Mesenteric fat pad (tissue), 1 donor: Measurements from ENCODE around the gene PIGQ. TPM values are rescaled to one million over a fixed set of nuclear protein-coding genes. Genes with fewer than 3 reads are reported as not detected.

Experiments used
- DNase-seq: peaks from one replicate; pipeline ENCODE4 v3.0.0-alpha.2; 2020; ENCODE audit warnings: low spot score
- total RNA-seq: library from RNA; stranded (reverse); fragmentation: NEBNext Ultra II Directional; extraction: Animal tissue kit (Norgen Biotek cat#: 25700); gene quantifications from one replicate; pipeline ENCODE4 v1.2.1, GENCODE V29; 2021
- donor health status: DM: yes; HTN: yes; CAD: no.

Gene PIGQ
- total RNA-seq, 1 donor from 2014 or later: 32.4 TPM

- no peak for DNase-seq
Observed at GRCh38 chr16:533391-534123, 36.2 kb upstream of the PIGQ start.

DNA sequence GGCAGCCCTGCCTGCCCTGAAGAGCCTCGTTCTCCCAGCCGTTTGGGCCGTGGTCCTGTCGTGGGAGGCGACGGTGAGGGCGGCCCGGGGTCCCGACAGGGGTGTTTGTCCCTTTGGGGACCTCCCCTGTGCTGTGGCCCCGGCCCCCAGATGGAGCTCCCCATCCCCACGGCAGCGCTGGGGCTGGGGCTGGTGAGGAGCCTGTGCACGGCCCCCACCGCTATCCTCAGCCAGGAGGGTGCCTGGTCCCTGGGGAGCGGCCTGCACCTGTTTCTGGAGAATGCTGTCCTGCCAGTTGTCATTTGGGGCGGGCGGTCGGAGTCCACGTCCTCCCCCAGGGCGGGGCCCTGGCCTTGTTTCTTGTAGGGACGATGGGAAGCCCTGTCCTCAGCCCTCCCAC is 35.6 kb upstream of the PIGQ start:
- no peak for DNase-seq

DNA sequence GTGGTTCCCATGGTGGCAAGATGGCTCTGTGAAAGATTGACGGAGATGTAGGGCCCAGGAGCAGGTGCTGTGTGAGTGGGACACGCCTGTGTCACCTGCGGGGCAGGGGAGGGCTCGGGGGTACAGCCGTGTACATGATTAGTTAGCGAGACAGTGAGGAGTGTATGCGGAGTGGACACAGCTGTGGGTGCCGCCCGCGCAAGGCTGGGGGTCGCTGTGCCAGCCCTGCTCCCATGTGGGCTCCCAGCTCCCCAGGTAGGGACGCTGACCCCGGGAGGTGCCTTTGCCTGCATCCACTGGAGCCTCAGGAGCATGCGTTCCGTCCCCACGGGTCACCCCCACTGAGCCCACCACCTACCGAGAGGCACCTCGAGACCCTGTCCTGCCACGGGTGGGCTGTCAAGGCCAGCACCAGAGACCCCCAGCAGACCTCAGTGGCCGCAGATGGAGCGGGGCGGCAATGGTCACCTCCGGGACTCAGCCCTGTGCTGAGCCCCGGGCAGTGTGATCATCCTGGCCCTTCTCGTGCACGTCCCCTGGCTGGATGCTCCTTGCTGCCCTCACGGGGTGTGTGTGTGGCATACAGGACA is 34.8 kb upstream of the PIGQ start:
- DNase-seq: no peak

DNA sequence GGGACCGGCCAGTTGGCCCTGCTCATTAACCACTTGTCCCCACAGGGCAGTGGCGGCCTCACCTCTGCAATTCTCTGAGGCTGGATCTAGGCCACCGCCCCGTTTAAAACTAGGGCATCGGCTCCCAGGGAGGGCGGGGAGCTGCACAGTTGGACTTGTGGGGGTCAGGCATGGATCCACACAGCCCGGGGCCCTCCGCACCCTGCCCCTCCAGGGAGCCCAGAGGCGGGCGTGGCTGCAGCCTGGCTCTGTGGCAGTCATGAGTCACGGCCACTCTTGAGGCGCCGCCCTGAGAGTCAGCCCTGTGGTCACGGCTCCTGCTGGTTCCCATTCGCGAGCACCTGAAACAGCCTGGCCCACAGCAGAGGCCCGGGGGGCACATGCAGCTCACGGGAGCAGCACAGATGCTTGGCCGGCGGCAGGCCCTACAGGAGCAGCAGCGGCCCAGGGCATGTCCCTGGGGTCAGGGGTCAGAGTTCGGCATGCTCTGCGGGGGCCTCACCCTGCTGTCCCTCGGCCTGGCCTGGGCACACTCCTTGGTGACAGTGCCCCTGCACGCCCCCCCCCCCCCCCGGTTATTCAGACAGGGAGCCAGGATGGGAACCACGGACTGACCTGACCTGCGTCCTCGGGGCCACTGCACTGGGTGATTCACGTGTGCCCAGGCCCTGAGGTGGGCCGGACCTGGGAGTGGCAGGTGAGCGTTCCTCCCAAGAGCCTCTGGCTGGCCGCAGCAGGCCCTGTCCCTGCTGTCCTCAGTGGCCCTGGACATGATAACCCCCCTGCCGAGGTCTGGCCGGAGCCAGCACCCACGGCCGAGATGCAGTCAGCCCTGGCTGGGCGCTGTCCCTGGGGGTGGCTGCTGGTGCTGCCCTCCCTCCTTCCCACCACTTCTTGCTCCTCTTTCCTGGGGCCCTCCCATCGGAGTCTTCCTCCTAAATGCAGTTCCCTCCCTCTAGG is 34.0 kb upstream of the PIGQ start:
- peak; percentile 91 for DNase-seq

DNA sequence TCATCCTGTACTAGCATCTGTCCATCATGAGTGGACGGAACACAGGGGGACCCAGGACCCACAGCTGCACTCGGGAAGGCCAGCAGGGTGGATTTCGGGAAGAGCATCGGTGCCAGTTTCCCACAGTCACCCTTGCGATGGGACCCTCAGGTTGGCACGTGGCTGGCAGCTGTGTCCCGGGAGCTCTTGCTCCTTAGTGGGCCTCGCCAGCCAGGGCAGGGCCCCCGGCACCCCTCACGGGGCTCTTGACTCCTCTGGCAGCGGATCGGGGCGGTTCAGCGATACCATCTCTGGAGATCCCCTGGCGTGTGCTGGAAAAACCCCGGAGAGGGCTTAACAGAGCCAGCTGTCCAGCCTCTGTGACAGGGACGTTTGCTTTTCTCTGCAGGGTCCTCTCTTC is 33.0 kb upstream of the PIGQ start:
- DNase-seq: no peak

DNA sequence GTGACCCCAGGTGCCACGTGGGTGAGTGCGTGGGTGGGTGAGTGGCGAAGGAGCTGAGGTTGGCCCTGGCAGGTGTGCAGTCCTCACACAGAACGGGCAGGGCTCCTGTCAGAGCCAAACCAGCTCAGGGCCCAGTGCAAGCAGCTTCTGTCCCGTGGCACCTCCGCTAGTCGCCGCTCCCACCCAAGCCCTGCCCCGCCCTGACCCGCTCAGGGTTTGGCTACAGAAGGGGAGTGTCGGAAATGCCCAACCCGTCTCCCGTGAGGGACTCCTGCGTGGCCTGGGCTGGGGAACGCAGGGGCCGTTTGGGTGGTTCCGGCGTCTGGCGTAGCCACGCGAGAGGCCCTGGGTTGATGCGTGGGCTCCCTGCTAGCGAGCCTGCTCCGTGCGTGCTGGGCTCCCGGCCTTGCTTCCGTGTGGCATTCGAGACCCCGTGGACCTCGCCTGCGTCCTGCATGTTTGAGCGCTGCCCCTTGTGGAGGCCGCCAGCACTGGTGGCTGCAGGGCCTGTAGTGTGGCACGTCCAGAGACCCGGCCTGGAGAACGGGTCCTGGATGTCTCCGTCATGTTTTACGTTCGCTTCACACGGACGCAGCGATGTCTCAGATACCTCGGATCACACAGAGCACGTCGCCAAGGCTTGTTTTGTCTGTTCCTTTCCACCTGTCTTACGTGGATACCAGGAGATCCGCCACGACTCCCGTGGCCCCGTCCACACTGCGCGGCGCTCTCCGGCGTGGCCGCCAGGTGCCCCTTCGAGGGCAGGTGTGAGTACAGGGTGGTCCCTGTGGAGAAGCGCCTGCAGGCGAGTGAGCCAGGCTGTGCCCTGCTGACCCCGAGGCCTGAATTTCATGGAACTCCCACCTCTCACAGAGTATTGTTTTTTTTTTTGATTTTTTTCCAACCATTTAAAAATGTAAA is 32.1 kb upstream of the PIGQ start:
- DNase-seq: no peak

DNA sequence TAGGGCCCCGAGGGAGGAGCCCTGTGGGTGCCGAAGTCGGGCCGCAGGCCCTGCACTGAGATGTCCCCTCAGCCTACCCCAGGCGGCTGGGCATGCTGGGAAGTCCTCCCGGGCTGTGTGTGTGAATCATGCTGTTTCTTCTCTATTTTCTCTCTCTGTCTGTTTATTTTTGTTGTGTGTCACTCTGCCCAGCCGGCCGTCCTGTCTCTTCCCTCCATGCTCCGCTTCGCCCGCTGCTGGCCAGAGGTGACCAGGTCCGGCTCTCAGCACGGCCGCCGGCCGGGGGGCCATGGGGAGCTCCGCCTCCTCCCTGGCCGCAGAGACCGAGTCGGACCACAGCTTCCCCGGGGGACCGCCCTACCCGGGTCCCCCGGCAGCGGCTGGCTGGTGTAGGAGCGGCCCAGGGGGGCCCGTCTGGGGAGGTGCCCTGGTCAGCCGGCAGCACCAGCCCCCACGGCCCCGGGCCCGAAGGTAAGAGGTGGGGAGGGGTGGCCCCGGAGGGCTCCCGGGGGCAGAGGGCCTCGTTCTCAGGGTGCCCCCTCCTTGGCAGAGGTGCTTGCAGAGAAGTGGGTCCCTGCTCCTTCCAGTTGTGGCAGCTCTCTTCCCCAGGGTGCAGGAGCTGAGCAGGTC is 29.8 kb upstream of the PIGQ start:
- DNase-seq: no peak

DNA sequence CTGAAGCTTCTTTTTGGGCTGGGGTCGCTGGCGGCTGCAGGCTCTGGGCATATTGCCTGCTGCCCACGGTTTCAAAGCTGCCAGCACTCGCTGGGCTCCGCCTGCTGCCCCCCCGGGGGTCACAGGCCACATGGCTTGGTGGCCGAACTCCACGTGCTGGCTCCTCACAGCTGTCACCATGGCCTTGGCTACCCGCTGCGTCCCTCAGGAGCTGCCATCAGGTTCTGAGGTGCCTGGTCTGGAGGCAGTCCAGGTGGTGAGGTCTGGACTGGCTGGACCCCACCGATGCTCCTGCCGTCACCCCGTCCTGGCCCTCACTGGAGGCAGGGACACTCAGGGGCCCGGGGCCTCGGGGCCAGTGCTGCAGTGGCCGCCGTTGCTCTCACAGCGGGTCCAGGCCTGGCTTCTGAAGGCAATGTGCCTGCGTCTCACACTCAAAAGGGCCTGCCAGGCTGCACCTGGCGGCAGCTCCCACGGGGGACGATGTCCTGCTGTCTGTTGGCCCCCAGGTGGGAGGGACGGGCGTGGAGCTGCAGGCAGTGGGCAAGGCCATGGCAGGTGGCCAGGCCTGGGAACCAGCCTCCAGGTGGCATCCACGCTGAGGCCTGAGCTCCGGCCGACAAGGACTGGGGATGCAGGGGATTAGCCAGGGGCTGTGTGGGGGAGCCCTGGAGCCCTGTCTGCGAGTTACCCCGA is 29.0 kb upstream of the PIGQ start:
- DNase-seq: no peak

DNA sequence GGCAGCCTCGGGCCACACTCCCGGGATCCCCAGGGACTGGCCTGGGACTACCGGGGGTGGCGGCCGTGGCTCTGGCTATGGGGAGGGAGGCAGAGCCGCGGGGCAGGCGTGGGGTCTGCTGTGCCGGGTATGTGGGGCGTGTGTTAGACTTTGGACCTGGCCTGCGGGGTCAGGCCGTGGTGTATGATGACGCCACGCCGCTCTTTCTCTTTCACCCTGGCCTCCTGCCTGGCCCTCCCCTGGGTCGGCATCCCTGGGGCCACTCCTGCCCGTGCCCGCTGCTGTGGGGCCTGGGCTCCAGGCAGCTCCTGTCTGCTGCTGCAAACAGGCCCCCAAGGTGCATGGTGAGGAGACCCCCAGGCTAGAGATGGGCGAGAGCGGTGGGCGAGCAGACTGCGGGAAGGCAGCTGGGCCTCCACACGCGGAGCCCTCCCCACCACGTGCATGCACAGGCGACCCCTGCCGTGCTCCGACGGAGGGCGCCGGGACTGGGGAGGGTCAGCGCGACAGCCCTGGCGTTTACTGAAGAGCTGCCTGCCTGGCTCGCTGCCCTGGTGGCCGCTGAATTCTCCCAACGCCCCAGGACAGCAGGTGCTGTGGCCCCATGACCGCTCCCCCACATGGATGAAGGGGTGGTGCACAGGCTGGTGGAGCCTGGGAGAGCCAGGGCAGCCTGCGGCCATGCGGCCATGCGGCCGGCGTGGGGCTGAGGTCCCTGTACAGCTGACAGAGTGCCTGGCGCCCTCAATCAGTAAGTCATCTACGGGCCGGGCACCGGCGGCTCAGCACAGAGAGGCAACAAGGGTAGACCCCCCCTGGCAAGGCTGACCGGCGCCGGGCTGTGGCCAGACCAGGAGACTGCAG is 26.2 kb upstream of the PIGQ start:
- no peak for DNase-seq

DNA sequence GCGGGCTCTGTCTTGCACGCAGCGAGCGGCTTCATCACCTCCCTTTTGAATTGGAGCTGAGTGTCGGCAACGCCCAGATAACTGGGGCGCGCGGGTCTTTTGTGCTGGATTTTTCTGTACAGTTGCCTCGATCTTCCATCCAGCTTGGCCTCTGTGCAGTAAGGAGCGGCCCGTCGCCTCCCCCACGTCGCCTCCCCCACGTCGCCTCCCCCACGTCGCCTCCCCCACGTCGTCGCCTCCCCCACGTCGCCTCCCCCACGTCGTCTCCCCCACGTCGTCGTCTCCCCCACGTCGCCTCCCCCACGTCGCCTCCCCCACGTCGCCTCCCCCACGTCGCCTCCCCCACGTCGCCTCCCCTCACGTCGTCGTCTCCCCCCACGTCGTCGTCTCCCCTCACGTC is 25.3 kb upstream of the PIGQ start:
- DNase-seq: no peak

DNA sequence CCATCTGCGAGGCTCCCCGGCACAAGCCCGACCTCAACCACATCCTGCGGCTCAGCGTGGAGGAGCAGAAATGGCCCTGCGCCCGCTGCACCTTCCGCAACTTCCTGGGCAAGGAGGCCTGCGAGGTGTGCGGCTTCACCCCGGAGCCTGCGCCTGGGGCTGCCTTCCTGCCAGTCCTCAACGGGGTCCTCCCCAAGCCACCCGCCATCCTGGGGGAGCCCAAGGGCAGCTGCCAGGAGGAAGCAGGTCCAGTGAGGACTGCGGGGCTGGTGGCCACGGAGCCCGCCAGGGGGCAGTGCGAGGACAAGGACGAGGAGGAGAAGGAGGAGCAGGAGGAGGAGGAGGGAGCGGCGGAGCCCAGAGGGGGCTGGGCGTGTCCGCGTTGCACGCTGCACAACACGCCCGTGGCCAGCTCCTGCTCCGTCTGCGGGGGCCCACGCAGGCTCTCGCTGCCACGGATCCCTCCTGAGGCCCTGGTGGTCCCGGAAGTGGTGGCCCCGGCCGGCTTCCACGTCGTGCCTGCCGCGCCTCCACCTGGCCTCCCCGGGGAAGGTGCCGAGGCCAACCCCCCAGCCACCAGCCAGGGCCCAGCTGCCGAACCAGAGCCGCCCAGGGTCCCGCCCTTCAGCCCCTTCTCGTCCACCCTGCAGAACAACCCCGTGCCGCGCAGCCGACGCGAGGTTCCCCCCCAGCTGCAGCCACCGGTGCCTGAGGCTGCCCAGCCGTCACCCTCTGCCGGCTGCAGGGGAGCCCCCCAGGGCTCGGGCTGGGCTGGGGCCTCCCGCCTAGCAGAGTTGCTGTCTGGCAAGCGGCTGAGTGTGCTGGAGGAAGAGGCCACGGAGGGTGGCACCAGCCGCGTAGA is 22.6 kb upstream of the PIGQ start:
- DNase-seq: no peak

DNA sequence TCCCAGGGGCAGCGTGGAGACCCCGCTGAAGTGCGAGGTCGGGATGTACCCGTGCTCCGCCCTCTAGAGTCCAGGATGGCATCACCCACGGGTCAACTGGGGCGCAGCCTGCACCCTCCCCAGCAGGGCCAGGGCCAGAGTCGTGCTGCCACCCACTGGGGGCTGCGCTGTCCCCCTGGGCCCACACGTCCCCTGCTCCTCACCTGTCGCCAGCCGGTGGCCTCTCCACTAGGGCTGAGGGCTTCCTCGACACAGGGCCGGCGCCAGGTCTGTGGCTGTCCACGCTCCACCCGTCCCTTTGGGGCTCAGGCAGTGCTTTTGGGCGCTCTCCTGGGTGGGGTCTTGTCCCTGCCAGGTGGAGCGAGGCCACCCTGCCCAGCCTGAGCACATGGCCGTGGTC is 21.2 kb upstream of the PIGQ start:
- DNase-seq: no peak

DNA sequence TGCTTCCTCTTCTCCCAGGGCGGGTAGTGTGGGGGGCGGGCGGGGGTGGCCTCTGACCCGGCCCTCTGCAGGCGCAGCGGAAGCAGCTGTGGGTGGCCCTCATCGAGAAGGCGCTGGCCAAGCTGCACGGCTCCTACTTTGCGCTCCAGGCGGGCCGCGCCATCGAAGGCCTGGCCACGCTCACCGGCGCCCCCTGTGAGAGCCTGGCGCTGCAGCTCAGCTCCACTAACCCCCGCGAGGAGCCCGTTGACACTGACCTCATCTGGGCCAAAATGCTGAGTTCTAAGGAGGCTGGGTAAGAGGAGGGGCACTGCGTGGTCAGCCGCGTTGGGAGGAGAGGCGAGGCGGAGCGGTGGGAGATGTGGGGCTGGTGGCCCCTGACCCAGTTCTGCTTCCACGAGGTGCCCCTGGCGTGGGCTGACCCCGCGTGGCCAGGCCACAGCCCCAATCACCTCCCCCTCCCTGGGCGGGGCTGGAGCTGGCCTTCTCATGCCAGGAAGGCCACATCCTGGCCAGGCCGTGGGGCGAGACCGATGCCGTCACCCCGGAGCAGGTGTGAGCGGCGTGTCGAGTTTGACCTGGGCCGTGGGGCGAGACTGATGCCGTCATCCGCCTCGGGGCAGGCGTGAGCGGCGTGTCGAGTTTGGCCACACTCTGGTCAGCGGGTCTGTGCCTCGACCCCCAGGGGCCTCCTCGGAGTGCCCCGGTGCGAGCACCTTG is 20.1 kb upstream of the PIGQ start:
- no peak for DNase-seq

DNA sequence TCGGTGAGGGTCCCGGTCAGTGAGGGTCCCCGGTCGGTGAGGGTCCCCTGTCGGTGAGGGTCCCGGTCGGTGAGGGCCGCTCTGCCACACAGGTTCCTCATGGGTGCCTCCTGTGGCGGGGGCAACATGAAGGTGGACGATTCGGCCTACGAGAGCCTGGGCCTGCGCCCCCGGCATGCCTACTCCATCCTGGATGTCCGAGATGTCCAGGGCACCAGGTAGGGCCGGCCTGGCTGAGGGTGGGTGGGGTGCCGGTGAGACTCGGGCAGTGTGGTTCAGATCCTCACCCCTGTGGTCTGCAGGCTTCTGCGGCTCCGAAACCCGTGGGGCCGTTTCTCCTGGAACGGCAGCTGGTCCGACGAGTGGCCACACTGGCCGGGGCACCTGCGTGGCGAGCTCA is 18.6 kb upstream of the PIGQ start:
- DNase-seq: no peak

DNA sequence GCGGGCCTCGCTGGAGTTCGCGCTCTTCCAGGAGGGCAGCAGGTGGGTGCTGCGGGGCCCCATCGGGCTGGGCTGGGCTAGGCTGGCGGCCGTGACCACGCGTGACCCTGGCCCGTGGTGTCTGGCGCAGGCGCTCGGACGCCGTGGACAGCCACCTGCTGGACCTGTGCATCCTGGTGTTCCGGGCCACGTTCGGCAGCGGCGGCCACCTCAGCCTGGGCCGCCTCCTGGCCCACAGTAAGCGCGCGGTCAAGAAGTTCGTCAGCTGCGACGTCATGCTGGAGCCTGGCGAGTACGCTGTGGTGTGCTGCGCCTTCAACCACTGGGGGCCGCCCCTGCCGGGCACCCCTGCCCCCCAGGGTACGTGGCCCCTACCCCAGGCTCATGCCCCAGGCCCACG is 17.6 kb upstream of the PIGQ start:
- no peak for DNase-seq

GRCh38 chr16:553601-554296 is 16.0 kb upstream of the PIGQ start:
- DNase-seq: no peak

GRCh38 chr16:554297-554621 is 15.5 kb upstream of the PIGQ start:
- DNase-seq: no peak
